COLO668 (cell line): ENCODE measurements around the gene SUSD1.
A peak's percentile ranks its signal among the peaks of the same experiment; 100 is the strongest.
"Not testable (repeated sequence)": the region's sequence is repeated elsewhere in the genome, so short reads cannot be mapped to it uniquely, and the experiment has no call there.

ENCODE experiments used
- DNase-seq: peaks from one replicate; lab custom pipeline; 2025; ENCODE audit not compliant: unreplicated experiment; lab: John Stamatoyannopoulos, UW

The SUSD1 gene

GRCh38 chr9:112104401-112104800, 70.7 kb downstream of the SUSD1 start:
- DNase-seq, result no peak

DNA sequence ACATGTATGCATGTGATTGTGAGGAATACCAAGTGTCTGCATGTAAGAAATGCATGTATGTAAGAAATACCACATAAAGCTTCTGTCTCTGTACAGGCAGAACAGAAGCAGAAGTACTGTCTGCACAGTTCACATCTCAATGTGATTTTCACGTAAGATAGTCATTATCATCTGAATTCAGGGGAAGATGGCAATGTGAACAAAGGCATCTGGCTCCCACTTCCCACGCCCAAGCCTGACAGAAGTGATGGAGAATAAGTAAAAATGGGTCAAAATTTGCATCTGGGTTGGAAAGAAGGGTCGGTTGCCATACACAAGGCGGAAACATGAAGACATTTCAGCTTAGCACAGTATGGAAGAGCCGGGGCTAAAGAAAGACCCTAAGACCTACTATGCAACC, 71.7 kb downstream of the SUSD1 start:
- no peak for DNase-seq

GRCh38 chr9:112097712-112098688, 77.1 kb downstream of the SUSD1 start:
- DNase-seq, result peak; percentile 60

GRCh38 chr9:112094948-112095681, 80.0 kb downstream of the SUSD1 start:
- DNase-seq, result no peak

- DNase-seq, result no peak
Observed at GRCh38 chr9:112094241-112094640, 80.9 kb downstream of the SUSD1 start.

- DNase-seq, result no peak
Observed at GRCh38 chr9:112093870-112094216, 81.3 kb downstream of the SUSD1 start.

DNA sequence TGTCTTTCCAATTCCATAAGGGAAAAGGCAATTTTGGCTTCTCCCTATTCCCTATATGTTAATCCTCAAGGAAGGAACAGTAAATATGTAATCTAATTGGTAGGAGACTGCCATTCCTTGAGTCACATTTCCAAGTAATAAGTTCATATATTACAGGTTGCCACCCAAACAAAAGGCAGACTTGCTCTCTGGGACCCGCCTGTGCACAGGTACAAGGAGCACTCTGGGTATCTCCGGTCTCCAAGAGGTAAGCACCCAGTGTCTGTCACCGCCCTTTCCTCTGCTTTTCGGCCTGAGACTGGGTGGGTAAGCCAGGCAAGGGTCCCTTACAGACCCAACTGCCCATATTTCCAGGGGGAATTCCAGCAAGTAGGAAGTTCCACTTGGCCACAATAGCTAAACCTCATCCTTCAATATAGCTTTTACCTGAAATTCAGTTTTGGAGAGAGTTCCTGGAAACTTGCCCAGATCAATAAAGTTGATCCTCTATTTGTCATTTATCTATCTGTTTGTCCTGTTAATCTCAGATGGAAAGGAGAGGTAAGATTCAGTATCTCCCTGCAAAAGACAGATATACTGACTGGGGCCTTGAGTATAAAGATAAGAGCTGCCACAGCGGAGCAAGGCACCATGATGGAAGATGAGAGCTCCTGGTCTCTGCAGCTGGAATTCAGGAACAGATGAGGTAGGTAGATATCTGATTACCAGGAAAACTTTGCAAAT, 81.8 kb downstream of the SUSD1 start:
- no peak for DNase-seq

DNA sequence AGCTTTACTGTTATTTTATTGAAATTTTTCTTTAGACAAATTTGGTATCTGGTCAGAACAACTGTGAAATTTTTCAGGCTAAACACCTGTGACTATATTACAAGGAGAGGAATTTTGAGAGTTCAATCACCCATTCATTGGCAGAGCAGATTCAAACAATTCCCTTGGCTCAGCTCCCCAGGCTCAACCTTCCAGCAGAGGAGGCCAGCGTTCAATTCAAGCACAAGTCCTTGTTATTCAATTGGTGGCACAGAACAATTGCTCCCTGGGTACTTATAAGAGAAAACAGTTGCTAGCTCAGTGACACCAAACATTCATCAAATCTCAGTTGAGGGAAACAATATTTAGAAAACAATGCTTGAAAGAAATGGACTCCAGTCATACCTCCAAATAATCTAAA, 83.3 kb downstream of the SUSD1 start:
- no peak for DNase-seq

DNA sequence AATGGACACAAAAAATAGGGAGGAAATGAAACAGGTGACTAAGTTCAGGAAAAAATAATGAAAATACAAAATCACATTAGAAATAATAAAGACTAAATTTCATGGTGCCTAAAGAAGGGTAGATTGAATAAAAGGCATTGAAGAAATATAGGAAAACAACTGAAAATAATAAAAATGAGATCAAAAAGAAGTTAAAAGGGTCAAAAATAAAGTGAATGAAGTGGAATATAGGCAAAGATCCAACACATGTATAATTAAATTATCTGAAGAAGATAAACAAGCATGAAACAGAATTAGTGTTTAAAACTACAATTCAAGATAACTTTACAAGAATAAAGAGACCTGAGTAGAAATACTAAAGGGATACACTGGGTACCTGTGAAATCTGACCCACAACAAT, 87.6 kb downstream of the SUSD1 start:
- DNase-seq, result no peak

DNA sequence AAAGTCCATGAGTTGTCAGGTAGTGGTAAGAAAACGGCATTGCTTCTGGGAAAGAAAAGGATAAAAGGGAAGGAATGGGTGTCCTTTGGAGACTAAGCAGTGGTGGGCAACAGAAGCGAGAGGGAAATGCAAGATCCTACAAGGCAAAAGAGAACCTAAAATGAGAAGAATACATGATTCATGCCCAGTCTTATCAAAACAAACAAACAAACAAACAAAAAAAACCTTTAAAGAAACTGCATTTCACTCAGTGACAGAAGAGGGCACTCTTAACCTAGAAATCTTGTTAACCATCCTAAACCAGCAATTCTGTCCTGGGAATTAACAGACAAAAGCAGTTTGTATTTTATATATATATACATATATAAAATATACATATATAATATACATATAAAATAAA, 88.5 kb downstream of the SUSD1 start:
- no peak for DNase-seq

DNA sequence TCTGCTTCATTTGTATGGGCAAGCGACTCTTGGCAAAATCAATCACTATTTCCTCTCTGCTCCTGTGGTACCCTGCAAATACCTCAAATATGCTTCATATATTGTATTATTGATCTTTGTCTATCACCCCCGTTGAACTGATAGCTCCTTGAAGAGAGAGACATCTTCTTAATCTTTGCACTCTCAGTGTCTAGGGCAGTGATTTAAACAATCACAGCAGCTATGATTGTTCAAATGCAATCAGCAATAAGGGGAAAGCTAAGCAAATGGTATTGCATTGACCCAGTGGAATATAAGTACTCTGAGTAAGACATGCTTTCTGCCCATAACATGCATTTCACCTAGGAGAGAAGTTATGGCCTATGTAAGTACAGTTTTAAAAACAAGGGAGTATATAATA, 90.2 kb downstream of the SUSD1 start:
- DNase-seq, result no peak

DNA sequence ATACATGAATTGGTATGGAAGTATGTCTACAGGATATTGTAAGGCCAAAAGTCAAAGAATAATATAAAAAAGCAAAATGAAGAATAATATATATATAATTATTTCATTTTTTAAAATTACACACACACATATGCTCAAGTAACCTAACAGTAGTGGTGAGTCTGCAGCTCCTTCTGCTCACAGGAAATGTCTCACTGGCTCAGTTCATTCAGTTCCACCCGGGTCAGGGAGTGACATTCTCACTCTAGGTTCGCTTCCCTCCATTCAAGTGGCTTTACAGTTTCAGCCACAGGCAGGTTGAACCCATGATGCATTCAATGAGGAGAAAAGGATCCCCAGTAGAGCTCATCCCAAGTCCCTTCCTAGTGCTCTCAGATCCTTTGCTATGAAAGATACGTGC, 90.8 kb downstream of the SUSD1 start:
- no peak for DNase-seq

GRCh38 chr9:112081918-112082729, 93.0 kb downstream of the SUSD1 start:
- no peak for DNase-seq

DNA sequence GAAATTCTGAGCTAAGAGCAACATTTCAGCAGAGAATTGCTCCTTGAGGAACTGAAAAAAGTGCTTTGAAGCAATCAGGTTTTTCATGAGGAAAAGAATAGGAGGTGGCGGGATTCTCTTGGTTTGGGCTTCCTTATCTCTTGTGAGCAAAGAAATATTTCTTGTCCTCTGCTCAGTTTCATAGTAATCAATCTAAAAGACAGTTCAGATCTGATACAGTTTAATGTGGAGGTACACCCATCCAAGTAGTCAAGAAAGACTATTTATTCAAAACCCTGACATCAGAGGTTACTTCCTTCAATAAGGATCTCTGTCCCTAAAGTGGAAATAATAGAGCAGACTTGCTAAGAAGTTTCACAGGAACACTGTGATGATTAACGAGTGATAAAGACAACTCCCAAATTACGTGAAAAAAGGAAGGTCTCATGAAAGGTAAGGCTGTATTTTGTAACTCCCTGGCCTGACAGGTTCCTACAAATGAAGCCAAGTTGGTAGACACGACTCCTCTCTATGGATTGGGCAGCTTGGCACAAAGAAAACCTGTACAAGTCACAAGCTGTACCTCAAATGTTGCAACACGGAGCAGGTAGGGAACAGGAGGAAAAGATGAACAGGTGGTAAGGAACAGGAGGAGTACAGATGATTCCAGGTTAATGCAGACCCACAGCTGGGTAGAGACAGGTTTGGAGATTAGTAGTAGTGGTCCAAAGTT, 94.1 kb downstream of the SUSD1 start:
- no peak for DNase-seq

DNA sequence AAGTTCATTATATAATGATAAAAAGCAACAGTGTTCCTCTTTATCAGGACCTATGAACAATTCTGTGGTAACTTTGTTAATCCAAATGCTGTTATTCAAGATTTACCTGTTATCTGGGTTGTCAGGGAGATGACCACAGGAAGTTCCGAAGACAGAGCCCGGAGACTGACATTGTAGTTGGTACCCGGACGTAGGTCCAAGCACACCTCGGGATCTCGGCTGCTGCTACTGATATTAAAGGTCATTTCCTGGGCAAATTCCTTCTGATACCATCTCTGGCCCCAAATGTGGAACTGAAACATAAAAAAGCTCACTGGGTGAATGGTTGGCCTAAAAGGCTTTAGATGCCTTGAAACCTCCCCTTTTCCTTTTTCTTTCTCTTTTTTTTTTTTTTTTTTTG, 96.7 kb downstream of the SUSD1 start:
- no peak for DNase-seq

DNA sequence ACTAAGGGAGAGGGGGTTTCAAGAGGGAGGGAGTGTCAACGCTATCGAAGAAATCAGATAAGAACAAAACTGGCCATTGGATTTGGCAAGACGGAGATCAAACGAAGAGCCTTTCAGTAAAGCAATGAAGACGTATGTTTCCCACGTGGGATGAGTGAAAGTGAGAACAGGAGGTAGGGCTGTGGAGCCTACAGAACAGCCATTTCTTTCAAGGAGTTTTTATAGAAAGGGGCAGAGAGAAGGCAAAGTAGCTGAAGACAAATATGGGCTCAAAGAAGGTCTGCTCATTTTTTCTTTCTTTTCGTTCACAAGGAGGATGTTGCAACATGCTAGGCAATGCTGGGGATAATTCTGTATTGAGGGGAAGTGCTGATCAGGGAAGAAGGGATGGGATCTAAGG, 98.3 kb downstream of the SUSD1 start:
- no peak for DNase-seq

DNA sequence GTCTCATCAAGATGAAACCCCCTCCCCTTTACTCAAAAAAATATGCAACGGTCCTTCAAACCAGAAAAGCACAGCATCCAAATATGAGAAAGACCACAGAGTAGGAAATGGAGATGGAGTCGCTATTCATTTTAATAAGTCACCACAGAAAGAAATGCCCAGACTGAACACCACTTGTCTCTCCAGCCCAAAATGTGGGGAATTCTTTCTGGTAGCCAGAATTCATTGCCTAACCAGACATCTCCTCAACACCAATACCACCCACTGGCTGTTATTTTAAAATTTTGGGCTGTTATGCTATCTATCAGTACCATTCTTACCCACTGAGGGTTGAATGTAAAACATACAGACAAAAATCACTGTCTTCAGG, 100.1 kb downstream of the SUSD1 start:
- no peak for DNase-seq

- peak; percentile 41 for DNase-seq
Observed at GRCh38 chr9:112074250-112075008, 100.7 kb downstream of the SUSD1 start.

DNA sequence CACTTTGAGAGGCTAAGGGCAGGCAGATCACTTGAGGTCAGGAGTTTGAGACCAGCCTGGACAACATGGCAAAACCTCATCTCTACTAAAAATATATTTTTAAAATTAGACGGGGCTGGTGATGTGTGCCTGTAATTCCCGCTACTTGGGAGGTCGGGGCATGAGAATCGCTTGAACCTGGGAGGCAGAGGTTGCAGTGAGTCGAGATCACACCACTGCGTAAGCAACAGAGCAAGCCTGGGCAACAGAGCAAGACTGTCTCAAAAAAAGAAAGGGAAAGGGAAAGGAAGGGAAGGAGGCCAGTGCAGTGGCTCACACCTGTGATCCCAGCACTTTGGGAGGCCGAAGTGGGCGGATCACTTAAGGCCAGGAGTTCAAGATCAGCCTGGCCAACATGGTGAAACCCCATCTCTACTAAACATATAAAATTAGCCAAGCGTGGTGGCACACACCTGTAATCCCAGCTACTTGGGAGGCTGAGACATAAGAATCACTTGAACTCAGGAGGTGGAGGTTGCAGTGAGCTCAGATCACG, 101.4 kb downstream of the SUSD1 start:
- not testable (repeated sequence) for DNase-seq
